DMS114 treated with DMSO at 0.1 percent for 48 hours (cell line): ENCODE measurements around the gene COL2A1.

Source experiments
- DNase-seq: peaks from one replicate; lab custom pipeline; 2025; ENCODE audit not compliant: unreplicated experiment; lab: John Stamatoyannopoulos, UW

Gene COL2A1

GRCh38 chr12:47990351-47991105 is 13.7 kb downstream of the COL2A1 start:
- no peak for DNase-seq

- DNase-seq, result no peak
These were observed 14.6 kb downstream of the COL2A1 start for GRCh38 chr12:47989666-47990065.

- DNase-seq, result no peak
These were observed 15.3 kb downstream of the COL2A1 start for GRCh38 chr12:47989023-47989417.

DNA sequence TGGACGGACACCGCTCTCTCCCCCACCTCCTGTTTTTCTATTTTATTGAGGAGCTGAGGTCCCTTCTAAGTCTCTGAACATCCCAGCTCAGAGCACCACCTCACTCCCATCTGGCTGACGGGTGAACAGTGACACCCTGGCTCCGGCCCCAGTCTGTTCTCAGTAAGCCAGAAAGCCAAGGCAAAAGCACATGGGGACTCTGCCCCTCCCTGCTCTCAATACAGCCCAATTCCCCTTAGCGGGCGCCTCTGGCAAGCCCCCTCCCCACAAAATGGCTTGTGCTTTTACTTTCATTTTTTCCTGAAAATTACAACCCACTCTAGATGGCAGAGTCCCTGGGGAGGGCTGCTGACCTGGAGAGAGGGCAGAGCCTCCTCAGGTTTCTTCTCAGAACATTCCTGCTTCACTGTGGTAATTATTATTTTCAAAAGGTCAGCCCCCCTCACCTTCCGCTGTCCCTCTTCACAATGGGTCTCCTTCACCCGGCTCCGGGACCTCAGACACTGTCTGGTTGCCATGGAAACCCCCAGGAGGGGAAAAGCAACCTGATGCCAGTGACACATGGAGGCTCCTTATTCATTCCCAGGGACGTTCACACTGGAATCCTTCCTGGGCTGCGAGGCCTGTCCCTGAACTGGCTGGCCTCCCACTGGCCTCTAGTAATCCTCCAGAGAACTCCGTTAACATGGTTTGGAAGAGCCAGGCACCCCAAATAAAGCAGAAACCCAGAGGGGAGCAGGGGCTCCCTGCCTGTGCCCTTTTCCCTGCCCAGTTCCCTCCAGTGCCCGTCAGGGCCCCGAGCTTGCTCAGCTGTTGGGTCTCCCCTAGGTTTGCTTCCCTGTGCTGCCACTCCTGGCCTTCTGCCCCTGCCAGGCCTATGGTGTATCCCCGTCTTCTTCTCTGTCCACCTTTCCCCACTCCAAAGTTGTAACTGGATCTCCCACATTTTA is 15.9 kb downstream of the COL2A1 start:
- no peak for DNase-seq

DNA sequence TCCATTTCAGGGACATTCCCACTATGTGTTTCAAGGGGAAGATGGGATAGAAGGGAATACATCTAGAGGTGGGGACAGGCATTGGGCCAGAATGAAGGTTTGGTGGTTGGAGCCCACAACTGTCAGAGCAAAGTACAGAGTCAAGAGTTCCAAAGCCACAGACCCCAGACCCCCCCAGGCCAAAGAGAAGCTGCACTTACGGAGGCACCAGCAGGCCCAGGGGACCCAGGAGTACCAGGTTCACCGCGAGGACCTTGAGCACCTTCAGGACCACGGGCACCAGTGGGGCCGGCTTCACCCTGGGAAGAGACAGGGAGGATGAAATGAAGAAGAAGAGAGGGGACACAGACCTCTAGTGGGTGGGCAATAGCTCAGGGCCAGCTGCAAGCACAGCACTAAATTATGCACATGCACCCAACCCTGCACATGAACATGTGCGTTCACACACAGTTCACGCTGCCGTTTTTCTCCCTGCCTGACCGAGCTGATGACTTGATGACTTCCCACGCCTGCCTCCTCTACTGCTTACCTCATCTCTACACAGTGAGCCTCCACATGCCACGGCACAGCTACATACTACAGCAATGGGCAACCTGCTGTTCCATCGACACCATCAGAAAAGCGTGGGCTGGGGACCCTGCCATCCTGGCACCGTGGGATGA is 16.7 kb downstream of the COL2A1 start:
- DNase-seq, result no peak

DNA sequence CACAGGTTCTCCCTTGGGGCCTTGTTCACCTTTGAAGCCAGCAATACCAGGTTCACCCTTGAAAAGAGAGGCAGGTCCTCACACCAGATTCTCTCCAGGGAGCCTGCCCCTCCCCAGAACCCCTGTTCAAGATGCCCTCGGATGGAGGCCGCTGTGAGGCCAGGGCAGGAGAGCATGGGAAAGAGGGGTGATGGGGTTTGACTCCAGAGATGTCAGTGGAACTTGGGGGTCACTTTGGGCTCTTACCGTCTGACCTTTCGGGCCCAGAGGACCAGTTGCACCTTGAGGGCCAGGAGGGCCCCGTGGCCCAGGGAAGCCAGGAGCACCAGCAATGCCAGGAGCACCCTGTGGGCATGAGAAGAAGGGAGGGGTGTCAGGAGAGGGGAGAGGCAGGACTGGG is 17.4 kb downstream of the COL2A1 start:
- no peak for DNase-seq

DNA sequence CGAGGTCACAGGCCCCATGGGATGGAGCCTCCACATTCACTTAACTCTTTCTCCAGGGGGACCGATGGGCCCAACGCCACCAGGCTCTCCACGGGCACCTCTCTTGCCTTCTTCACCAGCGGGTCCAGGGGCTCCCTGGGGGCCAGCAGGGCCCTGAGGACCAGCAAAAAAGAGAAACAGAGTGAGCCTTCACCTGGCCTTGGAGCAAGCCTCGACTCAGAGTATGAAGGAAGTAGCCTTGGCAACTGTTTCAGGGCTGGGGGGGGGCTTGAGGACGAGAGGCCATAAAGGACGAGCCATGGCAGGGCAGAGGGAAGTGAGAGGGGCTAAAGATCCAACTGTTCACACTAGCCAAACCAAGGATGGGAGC is 18.0 kb downstream of the COL2A1 start:
- no peak for DNase-seq

- no peak for DNase-seq
These were observed 18.5 kb downstream of the COL2A1 start for GRCh38 chr12:47985596-47986290.

DNA sequence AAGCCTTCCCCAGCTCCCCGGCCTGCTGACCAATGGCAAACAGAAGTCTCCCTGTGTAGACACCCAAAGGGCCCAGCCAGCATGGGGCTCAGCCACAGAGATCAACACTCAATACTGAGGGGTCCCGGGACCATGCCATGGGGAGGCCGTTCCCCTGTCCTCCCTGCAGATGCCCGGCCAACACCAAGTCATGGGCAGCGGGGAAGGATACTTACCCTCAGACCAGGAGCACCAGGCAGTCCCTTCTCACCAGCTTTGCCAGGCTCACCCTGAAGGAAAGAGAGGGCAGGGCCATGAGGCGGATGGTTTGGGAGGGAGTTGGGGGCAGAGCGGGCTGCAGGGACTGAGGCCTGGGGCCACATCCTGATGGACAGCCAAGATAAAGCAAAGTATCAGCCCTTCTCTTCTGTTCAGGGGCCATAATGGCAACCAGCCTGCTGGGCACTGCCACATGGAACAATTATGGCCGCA is 19.9 kb downstream of the COL2A1 start:
- DNase-seq, result no peak

DNA sequence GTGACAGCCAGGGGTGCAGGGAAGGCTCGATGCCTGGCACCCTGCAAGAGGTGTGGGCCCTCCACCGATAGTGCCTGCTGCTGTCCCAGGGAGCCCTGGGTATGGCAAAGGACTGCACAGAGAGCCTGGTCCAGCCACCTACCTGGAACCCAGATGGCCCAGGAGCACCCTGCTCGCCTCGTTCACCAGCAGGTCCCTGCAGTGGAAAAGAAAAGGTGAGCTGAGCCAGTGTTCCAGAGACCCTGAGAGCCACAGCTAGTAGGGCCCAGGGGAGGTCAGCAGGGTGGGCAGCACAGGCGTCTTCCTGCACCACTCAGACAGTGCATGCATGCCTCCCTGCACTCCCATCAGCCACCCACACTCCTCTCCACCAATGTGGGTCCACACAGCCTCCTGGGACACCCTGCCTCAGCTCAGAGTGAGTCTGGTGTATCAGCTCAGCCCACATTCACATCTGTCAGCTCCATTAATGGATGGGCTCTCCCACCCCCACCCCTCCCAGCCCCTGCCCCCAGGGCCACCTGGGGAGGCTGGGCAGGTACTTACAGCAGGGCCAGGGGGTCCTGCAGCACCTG is 20.6 kb downstream of the COL2A1 start:
- DNase-seq, result no peak

DNA sequence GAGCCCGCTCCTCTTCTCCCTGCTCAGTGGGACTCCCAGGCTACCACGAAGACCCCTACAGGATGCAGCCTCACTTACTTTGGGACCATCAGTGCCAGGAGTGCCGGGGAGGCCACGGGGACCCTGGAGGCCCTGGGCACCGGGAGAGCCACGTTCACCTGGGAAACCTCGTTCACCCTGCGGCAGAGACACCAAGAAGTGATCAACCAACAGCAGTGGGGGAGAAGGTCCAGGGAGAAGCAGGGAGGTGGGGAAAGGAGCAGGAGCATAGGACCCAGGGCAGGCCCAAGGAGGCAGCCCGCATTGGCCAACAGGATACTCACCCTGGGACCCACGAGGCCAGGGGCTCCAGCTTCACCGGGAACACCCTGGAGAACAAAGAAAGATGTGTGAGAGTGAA is 21.5 kb downstream of the COL2A1 start:
- no peak for DNase-seq

DNA sequence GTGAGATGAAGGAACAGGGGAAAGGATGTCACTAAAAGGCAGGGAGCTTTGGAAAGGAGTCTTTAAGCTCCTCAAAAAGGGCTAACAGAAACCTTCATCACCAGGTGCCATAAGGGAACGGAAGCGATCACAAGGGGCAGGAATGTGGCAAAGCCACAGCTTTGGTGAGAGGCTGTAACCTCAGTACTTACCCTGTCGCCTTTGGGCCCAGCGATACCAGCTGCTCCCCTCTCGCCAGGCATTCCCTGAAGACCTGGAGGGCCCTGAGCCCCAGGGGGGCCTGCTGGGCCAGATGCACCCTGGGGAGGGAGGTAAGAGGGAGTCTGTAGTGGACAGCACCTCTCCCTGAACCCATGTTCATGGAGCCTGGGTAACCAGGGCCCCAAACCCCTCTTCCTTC is 22.0 kb downstream of the COL2A1 start:
- DNase-seq, result no peak

DNA sequence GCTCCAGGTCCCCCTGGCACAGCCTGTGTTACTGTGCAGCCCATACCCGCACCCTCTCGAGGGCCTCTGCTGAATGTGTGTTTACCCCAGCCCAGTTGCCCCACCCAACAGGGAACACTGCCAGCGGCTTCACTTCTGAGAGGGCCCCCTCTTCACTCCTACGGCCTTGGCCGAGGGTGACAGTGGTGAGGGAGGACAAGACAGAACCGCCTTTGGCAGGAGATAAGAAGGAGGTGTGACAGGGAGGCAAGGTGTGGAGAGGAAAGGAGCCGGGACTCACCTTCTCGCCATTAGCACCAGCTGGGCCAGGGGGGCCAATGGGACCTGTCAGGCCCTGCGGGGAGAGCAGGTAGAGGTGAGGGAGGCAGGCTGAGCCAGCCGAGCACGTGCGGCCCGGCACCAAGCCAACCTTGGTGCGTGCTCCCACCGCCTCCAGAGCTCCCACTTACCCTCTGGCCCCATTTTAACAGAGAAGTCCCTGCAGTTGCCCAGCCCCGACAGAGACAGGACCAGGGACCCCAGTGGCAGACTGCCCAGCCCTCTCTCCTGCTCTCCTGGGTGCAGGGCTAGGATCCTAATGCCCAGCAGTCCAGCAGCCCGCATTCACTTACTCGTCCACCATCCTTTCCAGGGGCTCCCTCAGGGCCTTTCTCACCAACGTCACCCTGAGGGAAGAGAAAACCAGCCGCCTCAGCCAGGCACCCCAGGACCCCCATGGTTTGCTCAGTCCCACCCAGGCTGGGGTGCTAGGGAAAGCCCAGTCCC is 22.6 kb downstream of the COL2A1 start:
- DNase-seq, result no peak

DNA sequence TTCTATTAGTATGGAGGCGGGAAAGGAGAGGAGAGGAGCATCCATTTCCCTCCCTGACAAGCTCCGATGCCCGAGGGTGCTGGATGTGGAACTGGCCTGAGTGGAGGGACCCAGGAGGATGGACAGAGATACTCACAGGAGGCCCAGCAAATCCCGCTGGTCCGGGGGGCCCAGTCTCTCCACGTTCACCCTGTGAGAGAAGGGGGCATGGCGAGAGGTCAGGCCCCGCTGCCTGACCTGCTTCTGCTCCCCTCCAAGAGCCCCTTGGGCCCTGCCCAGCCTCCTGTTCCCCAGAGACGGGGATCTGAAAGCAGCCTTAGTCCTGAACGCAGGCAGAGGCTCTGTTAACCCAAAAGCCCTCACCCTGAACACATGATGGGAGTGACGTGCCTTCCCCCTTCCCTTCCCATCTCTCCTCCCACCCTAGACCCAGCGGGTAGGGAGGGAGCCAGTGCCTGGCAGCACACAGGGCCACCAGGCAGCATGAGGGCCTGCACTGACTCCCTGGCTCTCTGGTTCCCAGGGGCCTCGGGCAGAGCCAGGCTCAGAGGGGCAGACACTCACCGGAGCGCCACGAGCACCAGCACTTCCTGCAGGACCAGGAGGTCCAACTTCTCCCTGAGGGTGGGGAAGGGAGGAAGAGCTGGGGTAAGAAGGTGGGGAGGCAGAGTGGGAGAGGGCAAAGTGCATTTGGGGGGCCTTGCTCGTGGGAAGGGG is 23.3 kb downstream of the COL2A1 start:
- no peak for DNase-seq

GRCh38 chr12:47980197-47980596 is 24.1 kb downstream of the COL2A1 start:
- no peak for DNase-seq

DNA sequence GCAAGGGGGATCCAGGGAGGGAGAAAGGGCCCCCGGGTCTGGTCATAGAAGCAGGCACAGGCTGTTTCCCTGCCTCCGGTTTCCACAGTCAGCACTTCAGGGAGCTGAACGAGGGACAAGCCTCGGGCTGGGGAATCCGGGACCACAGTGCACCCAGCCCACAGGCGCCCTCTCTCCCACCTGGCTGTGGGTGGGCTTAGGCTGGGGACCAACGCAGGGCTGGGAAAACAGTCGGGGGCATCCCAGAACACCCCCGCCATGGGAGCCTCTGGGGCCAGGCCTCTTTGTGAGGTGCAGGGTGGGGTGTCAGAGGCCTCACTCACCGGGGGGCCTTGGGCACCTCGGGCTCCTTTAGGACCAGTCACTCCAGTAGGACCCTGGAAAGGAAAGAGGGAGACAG is 24.6 kb downstream of the COL2A1 start:
- no peak for DNase-seq

GRCh38 chr12:47979166-47979565 is 25.1 kb downstream of the COL2A1 start:
- no peak for DNase-seq

- DNase-seq, result no peak
These were observed 25.7 kb downstream of the COL2A1 start for GRCh38 chr12:47978598-47978873.

GRCh38 chr12:47977772-47978597 is 26.3 kb downstream of the COL2A1 start:
- DNase-seq, result no peak
